CD4-positive, CD25-positive, alpha-beta regulatory T cell (primary cell): ENCODE results near the gene SGCB. TPM values are rescaled to one million over a fixed set of nuclear protein-coding genes. Genes with fewer than 3 reads are reported as not detected.

ENCODE experiments used
- ATAC-seq, 2 donors: fragments of 150-1000 bp; cut with Tn5 transposase; one replicate each; pipeline ENCODE4 v1.10.0; 2021; ENCODE audit warnings: low read depth in 2 of 2, moderate number of reproducible peaks in 2 of 2, moderate library complexity in 1 of 2
- DNase-seq, 3 donors: peaks; one replicate each; pipeline versions ENCODE4 v3.0.0 to v3.0.0-alpha.2; 2012 to 2022; ENCODE audit warnings: mixed read lengths in 1 of 3
- H3K27ac ChIP-seq: one replicate; pipeline ENCODE4 v1.7.0; 2013; ENCODE audit warnings: mild to moderate bottlenecking, low read length; ENCODE audit not compliant: insufficient read depth, poor library complexity, severe bottlenecking
- H3K27me3 ChIP-seq: one replicate; pipeline ENCODE4 v1.7.0; 2013; ENCODE audit warnings: low read length; ENCODE audit not compliant: control insufficient read depth, insufficient read depth
- H3K36me3 ChIP-seq: one replicate; pipeline ENCODE4 v1.7.0; 2013; ENCODE audit warnings: mild to moderate bottlenecking, low read length, moderate library complexity; ENCODE audit not compliant: control insufficient read depth, insufficient read depth
- H3K4me1 ChIP-seq: 2 replicates; pipeline ENCODE4 v1.7.0; 2013; ENCODE audit warnings: mild to moderate bottlenecking, low read length; ENCODE audit not compliant: insufficient read depth, control insufficient read depth, poor library complexity, severe bottlenecking
- H3K4me3 ChIP-seq: one replicate; pipeline ENCODE4 v1.7.0; 2013; ENCODE audit warnings: low read depth, mild to moderate bottlenecking, low read length, moderate library complexity
- H3K9me3 ChIP-seq, 2 experiments: 1 replicate in 1 of 2; 2 replicates in 1 of 2; pipeline ENCODE4 v1.7.0; 2013; ENCODE audit warnings: low read length in 2 of 2, mild to moderate bottlenecking in 1 of 2, moderate library complexity in 1 of 2; ENCODE audit not compliant: control insufficient read depth in 2 of 2
- H3K27ac Mint-ChIP-seq, 3 donors: one replicate each; pipeline ENCODE4 v1.8.0; 2020 to 2022; ENCODE audit warnings: mild to moderate bottlenecking in 3 of 3, mixed read lengths in 3 of 3, moderate library complexity in 2 of 3
- H3K27me3 Mint-ChIP-seq: one replicate; pipeline ENCODE4 v1.8.0; 2022; ENCODE audit warnings: mild to moderate bottlenecking, mixed read lengths
- H3K36me3 Mint-ChIP-seq: one replicate; pipeline ENCODE4 v1.8.0; 2020; ENCODE audit warnings: mixed read lengths
- H3K4me1 Mint-ChIP-seq, 4 donors: one replicate each; pipeline ENCODE4 v1.8.0; 2020 to 2022; ENCODE audit warnings: mixed read lengths in 4 of 4, mild to moderate bottlenecking in 1 of 4
- H3K4me3 Mint-ChIP-seq, 4 donors: one replicate each; pipeline ENCODE4 v1.8.0; 2020 to 2022; ENCODE audit warnings: mild to moderate bottlenecking in 4 of 4, mixed read lengths in 4 of 4, moderate library complexity in 3 of 4
- H3K9me3 Mint-ChIP-seq, 7 donors: one replicate each; pipeline ENCODE4 v1.8.0; 2020 to 2022; ENCODE audit warnings: mixed read lengths in 7 of 7, mild to moderate bottlenecking in 3 of 7, moderate library complexity in 2 of 7
- polyA plus RNA-seq, 4 donors: library from polyadenylated mRNA; unstranded; fragments of 300-500 nt; fragmentation: Illumina TruSeq; gene quantifications; one replicate each; pipeline ENCODE4 v1.2.3, GENCODE V29; 2021
- total RNA-seq: library from RNA; stranded (reverse); gene quantifications from one replicate; pipeline ENCODE4 v1.2.3, GENCODE V29; 2022

The SGCB gene
- total and polyA plus RNA-seq, 5 donors from 2014 or later: 3.6 to 8.3 (median 6.1) TPM

- H3K4me3 ChIP-seq: no peak overlapping the region
- H3K36me3 ChIP-seq: no peaks in the 10 kb centered on the region
- Mint-ChIP-seq H3K27me3 (peaks cover 70% of the 10 kb centered on the region), H3K9me3 (peaks cover 0 to 6% (median 0%) of the 10 kb centered on the region in 7 donors), H3K27ac (no peak overlapping the region), H3K4me3 (no peak overlapping the region), H3K36me3 (no peaks in the 10 kb centered on the region), H3K4me1 (peaks cover 7 to 26% (median 13%) of the 10 kb centered on the region in 4 donors)
- no peaks in the 10 kb centered on the region for H3K9me3 ChIP-seq
- peaks cover 13% of the 10 kb centered on the region for H3K4me1 ChIP-seq
- H3K27me3 ChIP-seq: peaks cover 26% of the 10 kb centered on the region
- DNase-seq (no peak), ATAC-seq (no peak)
- no peak overlapping the region for H3K27ac ChIP-seq
Measured at GRCh38 chr4:52049266-52049665, 11.2 kb upstream of the SGCB start.

DNA sequence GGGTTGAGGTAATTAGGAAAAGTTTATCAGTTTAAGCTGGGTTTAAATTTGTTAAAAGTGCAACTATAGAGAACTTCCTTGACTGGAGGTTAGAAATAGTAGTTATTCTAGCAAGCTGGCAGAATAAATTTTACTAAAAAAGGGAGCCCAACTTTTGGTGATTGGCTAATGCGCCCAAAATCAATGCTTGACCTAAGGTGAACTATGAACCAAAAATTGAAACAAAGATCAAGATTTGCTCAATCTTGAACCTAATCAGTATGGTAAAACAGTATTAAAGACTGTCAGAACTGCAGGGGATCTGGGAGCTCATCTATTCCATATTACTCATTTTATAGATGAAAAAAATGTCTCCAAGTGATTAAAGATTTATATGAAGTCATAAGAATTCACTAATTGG is 6.9 kb upstream of the SGCB start:
- Mint-ChIP-seq H3K4me3 (no peak overlapping the region), H3K27me3 (peaks cover 64% of the 10 kb centered on the region), H3K4me1 (peaks cover 0 to 2% (median 0%) of the 10 kb centered on the region in 4 donors), H3K27ac (no peak overlapping the region), H3K36me3 (no peaks in the 10 kb centered on the region), H3K9me3 (no peaks in the 10 kb centered on the region)
- H3K4me3 ChIP-seq: no peak overlapping the region
- no peak overlapping the region for H3K27ac ChIP-seq
- no peak for ATAC-seq
- no peaks in the 10 kb centered on the region for H3K36me3 ChIP-seq
- DNase-seq: no peak
- H3K27me3 ChIP-seq: peaks cover 22% of the 10 kb centered on the region
- H3K9me3 ChIP-seq: no peaks in the 10 kb centered on the region
- no peaks in the 10 kb centered on the region for H3K4me1 ChIP-seq

- DNase-seq: peak in 1 of 3 donors; percentile 45
- peak overlapping the region; percentile 83 to 93 (median 87) for H3K4me3 Mint-ChIP-seq
- Histone ChIP-seq H3K27ac (no peak overlapping the region), H3K36me3 (no peaks in the 10 kb centered on the region), H3K27me3 (peaks cover 14% of the 10 kb centered on the region), H3K4me1 (peaks cover 12% of the 10 kb centered on the region), H3K9me3 (no peaks in the 10 kb centered on the region), H3K4me3 (peak overlapping the region; percentile 75)
- peak overlapping the region; percentile 65 to 76 (median 72) for H3K27ac Mint-ChIP-seq
- H3K27me3 Mint-ChIP-seq: peaks cover 29% of the 10 kb centered on the region
- H3K36me3 Mint-ChIP-seq: peaks cover 3% of the 10 kb centered on the region
- peak; percentile 36 to 42 for ATAC-seq
- peaks cover 10 to 41% (median 23%) of the 10 kb centered on the region in 4 donors for H3K4me1 Mint-ChIP-seq
- H3K9me3 Mint-ChIP-seq: peaks cover 0 to 2% (median 0%) of the 10 kb centered on the region in 7 donors
Measured at GRCh38 chr4:52037689-52038102, 403 bp downstream of the SGCB start.

DNA sequence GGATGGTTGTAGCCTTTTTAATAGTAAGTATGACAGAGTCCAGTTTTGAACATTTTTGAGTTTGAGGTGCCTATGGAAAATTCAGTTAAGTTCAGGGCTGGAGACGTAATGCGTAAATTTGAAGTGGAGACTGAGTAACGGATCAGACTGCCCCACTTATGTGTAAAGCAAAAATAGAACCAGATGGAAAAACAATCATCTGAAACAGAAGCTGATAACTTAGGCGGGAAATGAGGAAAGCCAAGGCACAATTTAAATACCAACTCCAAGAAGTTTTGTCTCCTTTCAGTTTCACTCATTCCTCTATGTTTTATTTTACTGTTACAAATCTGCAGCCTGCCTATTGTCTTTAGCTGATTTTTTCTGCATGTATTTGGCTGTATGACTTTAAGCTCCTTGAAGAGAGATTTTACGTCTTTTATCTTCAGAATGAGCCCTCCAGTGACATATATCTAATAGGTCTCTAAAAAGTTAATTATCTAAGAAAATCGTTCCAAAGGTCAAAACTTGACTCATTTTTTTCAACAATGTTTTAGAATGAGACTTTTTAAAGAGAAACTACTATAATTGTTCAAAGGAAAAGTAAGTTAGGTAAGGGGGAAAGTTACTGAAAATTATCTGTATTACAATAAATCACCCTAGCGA is 1.1 kb downstream of the SGCB start:
- no peak for DNase-seq
- no peaks in the 10 kb centered on the region for H3K36me3 ChIP-seq
- Mint-ChIP-seq H3K27me3 (peaks cover 22% of the 10 kb centered on the region), H3K4me1 (peaks cover 10 to 41% (median 23%) of the 10 kb centered on the region in 4 donors), H3K27ac (peak overlapping the region; percentile 65 to 76 (median 72)), H3K36me3 (peaks cover 3% of the 10 kb centered on the region), H3K9me3 (peaks cover 0 to 2% (median 0%) of the 10 kb centered on the region in 7 donors), H3K4me3 (peak overlapping the region; percentile 83 to 93 (median 87))
- peaks cover 12% of the 10 kb centered on the region for H3K4me1 ChIP-seq
- ATAC-seq: no peak
- H3K9me3 ChIP-seq: no peaks in the 10 kb centered on the region
- H3K27me3 ChIP-seq: peaks cover 8% of the 10 kb centered on the region
- H3K4me3 ChIP-seq: peak overlapping the region; percentile 75
- no peak overlapping the region for H3K27ac ChIP-seq

- Histone ChIP-seq H3K27ac (no peak overlapping the region), H3K36me3 (no peaks in the 10 kb centered on the region), H3K27me3 (peaks cover 3% of the 10 kb centered on the region), H3K4me1 (peaks cover 12% of the 10 kb centered on the region), H3K9me3 (no peaks in the 10 kb centered on the region), H3K4me3 (no peak overlapping the region)
- Mint-ChIP-seq H3K4me1 (peaks cover 10 to 46% (median 26%) of the 10 kb centered on the region in 4 donors), H3K27ac (peak overlapping the region in 1 of 3 donors; percentile 7), H3K9me3 (peaks cover 0 to 2% (median 0%) of the 10 kb centered on the region in 7 donors), H3K4me3 (peak overlapping the region in 3 of 4 donors; percentile 4 to 83 (median 21)), H3K27me3 (peaks cover 9% of the 10 kb centered on the region), H3K36me3 (peaks cover 7% of the 10 kb centered on the region)
- no peak for ATAC-seq
- DNase-seq: no peak
Measured at GRCh38 chr4:52035190-52035589, 2.9 kb downstream of the SGCB start.

DNA sequence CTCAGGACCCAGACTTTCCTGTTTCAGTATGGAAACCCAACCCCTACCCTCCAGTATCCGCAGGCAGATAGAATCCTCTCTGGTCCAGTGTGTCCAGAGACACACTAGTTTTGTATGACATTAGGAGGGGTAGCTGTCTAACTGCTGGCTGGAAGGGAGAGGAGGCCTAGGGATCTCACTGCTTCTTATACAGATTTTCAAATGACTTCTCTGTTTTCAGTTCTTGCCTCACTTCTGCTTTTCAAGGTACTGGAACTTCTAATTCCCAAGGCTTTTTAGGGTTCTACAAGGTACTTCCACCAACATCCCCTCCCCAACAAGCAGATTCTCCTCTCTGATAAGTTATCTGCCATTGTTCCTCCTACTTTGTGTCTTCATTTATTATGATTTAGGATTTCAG is 6.1 kb downstream of the SGCB start:
- H3K36me3 Mint-ChIP-seq: peaks cover 11% of the 10 kb centered on the region
- Histone ChIP-seq H3K9me3 (no peaks in the 10 kb centered on the region), H3K27ac (no peak overlapping the region), H3K4me1 (peaks cover under 1% of the 10 kb centered on the region), H3K4me3 (no peak overlapping the region), H3K36me3 (peaks cover 8% of the 10 kb centered on the region), H3K27me3 (no peaks in the 10 kb centered on the region)
- H3K4me3 Mint-ChIP-seq: no peak overlapping the region
- peak overlapping the region in 1 of 3 donors; percentile 77 for H3K27ac Mint-ChIP-seq
- H3K27me3 Mint-ChIP-seq: no peaks in the 10 kb centered on the region
- ATAC-seq (no peak), DNase-seq (no peak)
- H3K4me1 Mint-ChIP-seq: peaks cover 10 to 25% (median 22%) of the 10 kb centered on the region in 4 donors
- H3K9me3 Mint-ChIP-seq: peaks cover 0 to 1% (median 0%) of the 10 kb centered on the region in 7 donors

DNA sequence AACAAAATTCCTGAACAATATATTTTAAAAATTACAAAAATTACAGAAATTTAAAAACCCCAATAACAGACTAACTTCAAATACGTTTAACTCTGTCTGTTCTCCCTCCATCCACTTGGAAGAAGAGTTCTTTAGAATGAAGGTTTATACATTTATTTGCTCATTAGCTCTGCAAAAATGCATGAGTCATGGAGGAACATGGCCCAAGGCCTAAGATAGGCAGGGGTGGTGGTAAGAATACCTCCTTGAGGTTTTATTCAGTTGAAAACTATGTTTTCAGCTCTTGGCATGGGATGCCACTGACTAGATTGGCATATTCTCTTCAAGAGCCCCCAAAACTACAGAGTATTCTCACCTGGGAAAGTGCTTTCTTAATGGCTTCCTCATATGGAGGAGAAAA is 9.1 kb downstream of the SGCB start:
- Histone ChIP-seq H3K4me1 (no peaks in the 10 kb centered on the region), H3K4me3 (no peak overlapping the region), H3K27ac (no peak overlapping the region), H3K9me3 (no peaks in the 10 kb centered on the region), H3K36me3 (peaks cover 10% of the 10 kb centered on the region), H3K27me3 (no peaks in the 10 kb centered on the region)
- Mint-ChIP-seq H3K9me3 (peaks cover 0 to 1% (median 0%) of the 10 kb centered on the region in 7 donors), H3K36me3 (peaks cover 9% of the 10 kb centered on the region), H3K27ac (no peak overlapping the region), H3K4me3 (no peak overlapping the region), H3K27me3 (no peaks in the 10 kb centered on the region), H3K4me1 (peaks cover 0 to 10% (median 3%) of the 10 kb centered on the region in 4 donors)
- ATAC-seq (no peak), DNase-seq (no peak)
